A673 (cell line): ENCODE measurements around the gene RBFOX2.

Experiments
- EZH2 ChIP-seq: fragments of 200-600 bp; sonication (generic); IDR thresholded peaks from 2 replicates; pipeline ENCODE4 v1.6.1; 2017; ENCODE audit warnings: borderline replicate concordance, low read depth, mild to moderate bottlenecking, mixed read lengths, antibody characterized with exemption, low read length; ENCODE audit not compliant: poor library complexity, severe bottlenecking
- TF ChIP-seq, protein P1 (sequence below): fragments of 300-800, 200-600 bp; sonication (generic); conservative IDR thresholded peaks from 2 replicates; pipeline ENCODE4 v1.5.1; 2017; ENCODE audit warnings: low read depth, mild to moderate bottlenecking, antibody characterized with exemption, low read length, moderate library complexity, mixed read lengths

DNA sequence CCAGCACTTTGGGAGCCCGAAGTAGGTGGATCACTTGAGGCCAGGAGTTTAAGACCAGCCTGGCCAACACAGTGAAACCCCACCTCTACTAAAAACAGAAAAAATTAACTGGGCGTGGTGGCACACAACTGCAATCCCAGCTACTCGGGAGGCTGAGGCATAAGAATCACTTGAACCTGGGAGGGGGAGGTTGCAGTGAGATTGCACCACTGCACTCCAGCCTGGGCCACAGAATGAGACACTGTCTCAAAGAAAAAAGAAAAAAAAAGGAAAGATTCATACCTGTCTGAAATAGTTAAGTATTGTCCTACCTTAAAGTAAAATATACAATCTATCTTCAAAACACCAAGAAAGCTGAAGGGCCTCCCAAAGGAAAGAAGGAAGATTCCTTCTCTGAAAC lies 20.1 kb downstream of the RBFOX2 start:
- TF ChIP-seq, protein P1, sequence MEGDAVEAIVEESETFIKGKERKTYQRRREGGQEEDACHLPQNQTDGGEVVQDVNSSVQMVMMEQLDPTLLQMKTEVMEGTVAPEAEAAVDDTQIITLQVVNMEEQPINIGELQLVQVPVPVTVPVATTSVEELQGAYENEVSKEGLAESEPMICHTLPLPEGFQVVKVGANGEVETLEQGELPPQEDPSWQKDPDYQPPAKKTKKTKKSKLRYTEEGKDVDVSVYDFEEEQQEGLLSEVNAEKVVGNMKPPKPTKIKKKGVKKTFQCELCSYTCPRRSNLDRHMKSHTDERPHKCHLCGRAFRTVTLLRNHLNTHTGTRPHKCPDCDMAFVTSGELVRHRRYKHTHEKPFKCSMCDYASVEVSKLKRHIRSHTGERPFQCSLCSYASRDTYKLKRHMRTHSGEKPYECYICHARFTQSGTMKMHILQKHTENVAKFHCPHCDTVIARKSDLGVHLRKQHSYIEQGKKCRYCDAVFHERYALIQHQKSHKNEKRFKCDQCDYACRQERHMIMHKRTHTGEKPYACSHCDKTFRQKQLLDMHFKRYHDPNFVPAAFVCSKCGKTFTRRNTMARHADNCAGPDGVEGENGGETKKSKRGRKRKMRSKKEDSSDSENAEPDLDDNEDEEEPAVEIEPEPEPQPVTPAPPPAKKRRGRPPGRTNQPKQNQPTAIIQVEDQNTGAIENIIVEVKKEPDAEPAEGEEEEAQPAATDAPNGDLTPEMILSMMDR = no peak
- TF ChIP-seq EZH2 = no peak
